Measurements from ENCODE around the gene USP34.

USP34 gene

DNA sequence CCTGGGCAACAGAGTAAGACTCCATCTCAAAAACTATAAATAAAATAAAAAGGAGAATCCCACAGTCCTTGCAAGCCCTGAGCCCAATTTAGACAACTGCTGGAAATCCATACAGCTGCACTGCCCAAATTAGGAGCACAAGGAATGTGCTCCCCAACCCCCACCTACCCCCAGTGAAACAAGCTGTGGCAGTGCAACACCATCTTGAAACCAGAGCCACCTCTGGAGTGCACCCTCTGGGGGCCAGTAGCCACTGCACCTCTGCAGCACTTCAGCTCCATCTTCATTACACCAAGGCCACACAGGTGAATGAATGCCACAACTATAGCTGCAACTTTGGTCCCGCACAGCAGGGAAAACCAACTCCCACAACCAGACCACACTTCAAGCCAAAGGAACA lies 37.3 kb downstream of the USP34 start:
- TF ChIP-seq JUND (IDR thresholded peaks at IDR 0.05; ENCODE audit: low read depth): no peak
- in situ Hi-C loops (cut with HindIII; ENCODE audit: low pct_unique_long_range_greater_than_20kb, low sequenced_read_pairs): no loop called here
- no peak for DNase-seq (ENCODE audit: low read depth in 1 of 2, low spot score in 1 of 2)

DNA sequence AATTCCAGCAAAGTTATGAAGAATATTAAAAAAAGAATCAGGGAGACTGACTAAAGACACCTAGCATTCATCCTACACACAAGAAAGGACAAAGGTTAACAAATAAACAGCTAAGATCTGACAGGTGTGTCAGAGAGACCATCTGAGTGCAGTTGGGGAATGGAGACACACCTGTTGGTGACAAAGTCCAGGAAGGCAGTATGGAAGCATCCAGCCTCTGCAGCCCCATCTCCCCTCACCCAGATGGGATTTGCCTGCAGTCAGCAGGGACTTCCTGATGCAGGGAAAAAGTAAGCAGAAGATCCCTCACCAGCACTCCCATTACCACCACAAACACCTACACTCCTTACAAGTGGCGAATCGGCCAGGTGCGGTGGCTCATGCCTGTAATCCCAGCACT lies 37.9 kb downstream of the USP34 start:
- TF ChIP-seq JUND (IDR thresholded peaks at IDR 0.05; ENCODE audit: low read depth): no peak
- in situ Hi-C loops (cut with HindIII; ENCODE audit: low pct_unique_long_range_greater_than_20kb, low sequenced_read_pairs): no loop called here

DNA sequence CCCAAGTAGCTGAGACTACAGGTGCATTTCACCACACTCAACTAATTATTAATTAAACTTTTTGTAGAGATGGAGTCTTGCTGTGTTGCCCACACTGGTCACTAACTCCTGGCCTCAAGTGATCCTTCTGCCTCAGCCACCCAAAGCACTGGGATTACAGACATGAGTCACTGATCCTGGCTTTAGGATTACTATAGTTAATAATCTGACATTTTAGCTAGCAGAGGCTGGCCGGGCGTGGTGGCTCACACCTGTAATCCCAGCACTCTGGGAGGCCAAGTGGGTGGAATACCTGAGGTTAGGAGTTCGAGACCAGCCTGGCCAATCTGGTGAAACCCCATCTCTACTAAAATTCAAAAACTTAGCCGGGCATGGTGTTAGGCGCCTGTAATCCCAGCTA lies 39.5 kb downstream of the USP34 start:
- DNase-seq (ENCODE audit: low read depth in 1 of 2, low spot score in 1 of 2): no peak
- in situ Hi-C loops (cut with HindIII; ENCODE audit: low pct_unique_long_range_greater_than_20kb, low sequenced_read_pairs): no loop called here
- TF ChIP-seq JUND (IDR thresholded peaks at IDR 0.05; ENCODE audit: low read depth): no peak

More for the DNA sequence above, 37.9 kb downstream of the USP34 start:
- DNase-seq (ENCODE audit: low read depth in 1 of 2, low spot score in 1 of 2): no peak

DNA sequence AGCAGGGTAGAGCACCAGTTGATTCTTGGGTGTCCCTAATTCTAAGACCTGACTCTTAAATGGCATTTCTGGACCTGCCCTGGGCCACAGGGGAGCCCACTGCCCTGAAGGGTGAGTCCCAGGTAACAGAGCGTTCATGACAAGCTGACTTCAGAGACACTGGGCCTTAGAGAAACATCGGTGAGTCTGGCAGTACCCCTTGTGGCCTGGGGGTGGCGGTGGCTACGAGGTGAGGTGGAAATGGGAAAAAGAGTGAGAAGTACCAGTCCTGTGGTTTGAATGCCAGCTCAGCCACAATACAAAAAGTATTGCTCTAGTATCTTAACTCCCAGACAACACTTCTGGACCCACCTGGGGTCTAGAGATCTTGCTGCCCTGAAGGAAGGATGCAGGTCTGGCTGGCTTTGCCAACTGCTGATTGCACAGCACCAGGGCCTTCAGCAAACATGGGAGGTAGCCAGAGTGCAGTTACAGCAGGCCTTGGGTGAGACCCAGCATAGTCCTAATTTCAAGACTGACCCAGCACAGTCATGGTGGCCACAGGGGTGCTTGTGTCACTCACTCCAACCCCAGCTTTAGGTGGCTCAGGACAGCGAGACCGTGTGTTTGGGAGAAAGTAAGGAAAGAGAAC lies 44.5 kb downstream of the USP34 start:
- peak; percentile 9 to 70 for DNase-seq (ENCODE audit: low read depth in 1 of 2, low spot score in 1 of 2)
- in situ Hi-C loops (cut with HindIII; ENCODE audit: low pct_unique_long_range_greater_than_20kb, low sequenced_read_pairs): no loop called here
- TF ChIP-seq JUND (IDR thresholded peaks at IDR 0.05; ENCODE audit: low read depth): no peak

DNA sequence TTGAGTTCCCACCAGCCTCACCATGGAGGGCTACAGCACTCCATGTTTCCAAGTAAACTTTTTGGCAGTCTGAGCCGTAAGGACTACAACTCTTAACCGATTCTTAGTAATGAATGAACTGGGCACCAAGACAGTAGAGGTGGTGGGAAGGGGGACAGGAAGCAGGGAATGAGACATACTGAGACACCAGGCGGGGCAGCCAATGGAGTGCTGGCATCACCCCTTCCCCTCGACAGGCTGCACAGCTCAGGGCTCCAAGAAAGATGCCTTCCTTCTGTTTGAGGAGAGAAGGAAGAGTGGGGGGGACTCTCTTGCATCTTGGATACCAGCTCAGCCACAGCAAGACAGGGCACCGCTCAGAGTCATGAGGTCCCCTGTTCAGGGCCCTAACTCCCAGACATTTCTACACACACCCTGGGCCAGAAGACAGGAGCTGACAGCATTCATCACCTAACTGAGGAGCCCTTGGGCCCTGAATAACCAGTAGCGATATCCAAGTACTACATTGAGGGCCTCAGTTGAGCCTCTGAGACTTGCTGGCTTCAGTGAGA lies 45.2 kb downstream of the USP34 start:
- in situ Hi-C loops (cut with HindIII; ENCODE audit: low pct_unique_long_range_greater_than_20kb, low sequenced_read_pairs): no loop called here
- no peak for DNase-seq (ENCODE audit: low read depth in 1 of 2, low spot score in 1 of 2)
- TF ChIP-seq JUND (IDR thresholded peaks at IDR 0.05; ENCODE audit: low read depth): no peak

DNA sequence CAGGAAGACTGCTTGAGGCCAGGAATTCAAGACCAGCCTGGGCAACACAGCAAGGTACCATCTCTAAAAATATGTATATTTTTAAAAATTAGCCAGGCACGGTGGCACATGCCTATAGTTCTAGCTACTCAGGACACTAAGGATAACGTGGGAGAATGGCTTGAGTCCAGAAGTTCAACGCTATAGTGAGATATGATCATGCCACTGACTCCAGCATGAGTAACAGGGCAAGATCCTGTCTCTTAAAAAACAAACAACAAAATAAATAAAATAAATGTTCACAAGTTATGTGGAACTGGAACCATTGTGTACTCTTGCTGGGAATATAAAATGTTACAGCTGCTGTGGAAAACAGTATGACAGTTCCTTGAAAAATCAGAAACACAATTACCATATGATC lies 47.2 kb downstream of the USP34 start:
- DNase-seq (ENCODE audit: low read depth in 1 of 2, low spot score in 1 of 2): peak in 1 of 2 experiments; percentile 70

DNA sequence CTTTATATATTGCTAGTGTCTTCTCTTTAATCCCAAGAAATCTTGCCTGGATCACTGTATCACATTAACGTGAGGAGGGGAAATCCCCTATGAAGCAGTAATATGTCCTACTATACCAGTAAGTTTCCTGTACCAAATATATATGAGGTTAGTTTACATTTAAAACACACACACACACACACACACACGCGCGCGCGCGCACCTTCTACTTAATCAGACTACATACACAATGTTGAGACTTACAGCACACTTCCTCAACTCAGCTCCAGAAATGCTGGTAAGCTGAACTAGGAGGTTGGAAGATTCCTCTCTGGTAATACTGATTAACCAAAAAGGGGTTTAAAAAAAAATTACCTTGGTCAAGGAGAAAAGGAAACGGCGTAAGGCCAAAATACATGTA lies 49.3 kb downstream of the USP34 start:
- DNase-seq (ENCODE audit: low read depth in 1 of 2, low spot score in 1 of 2): no peak
- in situ Hi-C loops (cut with HindIII; ENCODE audit: low pct_unique_long_range_greater_than_20kb, low sequenced_read_pairs): no loop called here
- TF ChIP-seq JUND (IDR thresholded peaks at IDR 0.05; ENCODE audit: low read depth): no peak

More for the DNA sequence above, 47.2 kb downstream of the USP34 start:
- in situ Hi-C loops (cut with HindIII; ENCODE audit: low pct_unique_long_range_greater_than_20kb, low sequenced_read_pairs): no loop called here
- no peak for TF ChIP-seq JUND (IDR thresholded peaks at IDR 0.05; ENCODE audit: low read depth)

DNA sequence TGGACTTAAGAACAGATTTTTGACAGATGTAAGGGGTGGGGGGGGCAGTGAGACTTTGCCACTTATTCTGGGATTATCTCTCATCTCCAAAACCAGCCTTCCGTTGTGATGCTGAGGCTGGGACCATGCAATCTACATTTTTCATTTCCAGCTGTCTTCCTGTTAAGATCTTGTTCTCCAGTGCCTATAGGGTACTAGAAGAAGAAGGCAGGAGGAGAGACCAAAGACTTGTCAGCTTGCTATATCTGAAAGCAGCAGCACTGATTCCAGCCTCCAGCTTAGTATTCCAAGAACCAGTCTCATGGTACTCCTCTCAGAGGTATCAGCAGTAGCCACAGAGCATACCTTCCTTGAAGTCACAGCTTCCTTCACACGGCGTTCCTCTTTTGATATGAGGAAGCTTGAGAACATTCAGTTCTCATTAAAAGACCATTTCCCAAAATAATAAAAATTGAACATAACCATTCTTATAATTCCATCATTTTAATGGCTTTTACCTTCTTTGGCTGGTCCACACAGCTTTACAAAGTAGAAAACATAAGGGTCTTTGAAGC lies 49.8 kb downstream of the USP34 start:
- no peak for DNase-seq (ENCODE audit: low read depth in 1 of 2, low spot score in 1 of 2)
- no peak for TF ChIP-seq JUND (IDR thresholded peaks at IDR 0.05; ENCODE audit: low read depth)
- in situ Hi-C loops (cut with HindIII; ENCODE audit: low pct_unique_long_range_greater_than_20kb, low sequenced_read_pairs): no loop called here

DNA sequence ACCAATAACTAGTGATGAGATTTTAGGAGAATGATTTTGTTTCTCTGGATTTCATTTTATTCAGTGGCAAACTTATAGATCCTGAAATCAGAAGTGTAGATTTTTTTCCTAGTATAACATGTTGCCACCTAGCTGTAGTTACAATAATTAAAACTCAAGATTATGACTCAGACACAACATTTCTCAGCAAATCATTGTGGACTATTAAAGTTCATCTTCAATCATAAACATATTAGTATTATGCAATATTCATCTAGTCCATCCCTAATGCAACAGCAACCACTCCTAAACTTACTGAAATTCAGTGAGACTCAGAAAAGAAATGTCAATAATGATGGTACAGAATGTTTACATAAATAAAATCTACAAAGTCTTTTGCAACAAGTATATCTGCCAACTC lies 51.3 kb downstream of the USP34 start:
- no peak for DNase-seq (ENCODE audit: low read depth in 1 of 2, low spot score in 1 of 2)
- no peak for TF ChIP-seq JUND (IDR thresholded peaks at IDR 0.05; ENCODE audit: low read depth)
- in situ Hi-C loops (cut with HindIII; ENCODE audit: low pct_unique_long_range_greater_than_20kb, low sequenced_read_pairs): no loop called here

DNA sequence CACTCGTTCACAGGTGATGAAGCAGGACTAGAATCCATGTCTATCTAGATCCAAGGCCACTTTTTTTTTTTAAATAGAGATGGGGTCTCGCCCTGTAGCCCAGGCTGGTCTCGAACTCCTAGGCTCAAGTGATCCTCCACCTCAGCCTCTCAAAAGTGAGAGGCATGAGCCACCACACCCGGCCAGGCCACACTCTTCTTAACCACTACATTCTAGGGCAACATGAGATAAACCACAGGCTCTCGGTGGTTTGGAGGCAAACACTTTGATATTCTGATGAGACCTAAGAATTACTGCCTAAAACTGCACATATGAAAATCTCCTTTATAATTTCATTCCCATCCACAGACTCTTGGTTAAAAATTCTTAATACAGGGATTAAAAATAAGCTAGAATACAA lies 51.8 kb downstream of the USP34 start:
- no peak for TF ChIP-seq JUND (IDR thresholded peaks at IDR 0.05; ENCODE audit: low read depth)
- no peak for DNase-seq (ENCODE audit: low read depth in 1 of 2, low spot score in 1 of 2)
- in situ Hi-C loops (cut with HindIII; ENCODE audit: low pct_unique_long_range_greater_than_20kb, low sequenced_read_pairs): no loop called here

DNA sequence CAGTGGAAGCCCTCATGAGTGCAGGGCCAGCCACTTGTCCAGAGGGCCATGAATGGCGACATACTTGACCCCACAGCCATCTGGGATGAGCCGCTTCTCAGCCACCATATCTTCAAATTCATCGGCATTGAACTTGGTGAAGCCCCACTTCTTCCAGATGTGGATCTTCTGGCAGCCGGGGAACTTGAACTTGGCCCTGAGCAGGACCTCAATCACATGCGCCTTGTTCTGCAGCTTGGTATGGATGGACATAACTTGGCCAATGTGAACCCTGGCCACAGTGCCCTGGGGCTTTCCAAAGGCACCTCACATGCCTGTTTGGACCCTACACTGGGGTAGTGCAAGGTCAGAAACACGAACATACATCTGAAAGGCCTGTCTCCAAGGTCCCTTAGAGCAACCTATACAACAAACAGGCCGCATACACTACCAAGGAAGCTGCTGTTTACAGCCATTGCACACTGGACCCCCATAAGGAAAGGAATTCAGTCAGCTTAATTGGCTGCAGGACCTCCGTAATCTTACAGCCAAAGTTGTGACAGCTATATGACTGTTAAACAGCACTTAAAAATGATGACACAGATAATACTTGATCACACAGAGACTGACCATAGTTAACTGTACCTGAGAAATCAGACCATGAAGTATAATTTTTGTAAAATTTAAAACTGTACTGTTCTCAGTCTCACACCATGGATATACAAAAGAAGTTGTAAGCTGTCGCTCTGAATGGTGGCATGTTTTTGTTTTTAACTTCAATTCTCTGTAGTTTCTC lies 53.8 kb downstream of the USP34 start:
- DNase-seq (ENCODE audit: low read depth in 1 of 2, low spot score in 1 of 2): no peak
- no peak for TF ChIP-seq JUND (IDR thresholded peaks at IDR 0.05; ENCODE audit: low read depth)
- in situ Hi-C loops (cut with HindIII; ENCODE audit: low pct_unique_long_range_greater_than_20kb, low sequenced_read_pairs): no loop called here

DNA sequence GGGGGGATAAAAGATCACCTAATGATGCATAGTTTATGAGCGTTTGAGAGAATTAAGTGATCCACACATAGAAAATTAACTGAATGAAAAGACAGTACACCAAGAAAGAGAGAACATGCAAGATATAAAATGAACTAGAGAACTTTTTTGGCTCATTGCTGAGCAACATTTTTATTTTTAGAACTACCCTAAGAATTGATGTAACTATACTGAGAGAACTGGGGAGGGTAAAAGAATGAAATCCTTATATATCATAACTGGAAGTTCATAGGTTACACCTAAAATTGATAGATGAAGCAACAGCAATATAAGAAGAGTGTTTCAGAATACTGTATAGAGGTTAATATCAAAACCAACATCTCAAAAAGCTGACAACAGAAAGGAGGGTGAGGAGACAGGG lies 55.6 kb downstream of the USP34 start:
- in situ Hi-C loops (cut with HindIII; ENCODE audit: low pct_unique_long_range_greater_than_20kb, low sequenced_read_pairs): no loop called here
- DNase-seq (ENCODE audit: low read depth in 1 of 2, low spot score in 1 of 2): no peak
- TF ChIP-seq JUND (IDR thresholded peaks at IDR 0.05; ENCODE audit: low read depth): no peak

DNA sequence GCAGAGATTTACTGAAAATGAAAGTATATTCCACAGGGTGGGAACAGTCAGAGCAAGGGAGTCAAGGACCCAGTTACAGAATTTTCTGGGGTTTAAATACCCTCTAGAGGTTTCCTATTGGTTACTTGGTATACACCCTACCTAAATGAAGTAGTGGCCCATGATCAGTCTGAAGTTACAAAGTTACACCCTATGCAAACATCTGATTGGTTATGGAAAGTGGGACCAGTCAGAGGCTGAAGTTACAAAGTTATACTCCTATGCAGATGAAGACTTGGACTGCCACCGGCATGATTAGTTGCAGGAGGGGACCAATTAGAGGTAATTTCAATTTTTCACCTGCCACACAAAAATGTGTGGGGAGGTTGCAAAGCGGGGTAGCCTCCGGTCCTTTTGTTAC lies 56.2 kb downstream of the USP34 start:
- no peak for DNase-seq (ENCODE audit: low read depth in 1 of 2, low spot score in 1 of 2)
- TF ChIP-seq JUND (IDR thresholded peaks at IDR 0.05; ENCODE audit: low read depth): no peak
- in situ Hi-C loops (cut with HindIII; ENCODE audit: low pct_unique_long_range_greater_than_20kb, low sequenced_read_pairs): no loop called here

Measured in T47D (cell line).